GM20000 (cell line): ENCODE data around the gene ACTR5.

Experiments
- DNase-seq: peaks from one replicate; pipeline ENCODE4 v3.0.0; 2012; ENCODE audit warnings: low spot score
- TF ChIP-seq, protein P1 (sequence below): IDR thresholded peaks from 2 replicates; pipeline ENCODE4 v1.5.1; 2012; ENCODE audit warnings: mild to moderate bottlenecking, control low read depth; ENCODE audit errors: extremely low read depth, missing control alignments

Gene ACTR5

DNA sequence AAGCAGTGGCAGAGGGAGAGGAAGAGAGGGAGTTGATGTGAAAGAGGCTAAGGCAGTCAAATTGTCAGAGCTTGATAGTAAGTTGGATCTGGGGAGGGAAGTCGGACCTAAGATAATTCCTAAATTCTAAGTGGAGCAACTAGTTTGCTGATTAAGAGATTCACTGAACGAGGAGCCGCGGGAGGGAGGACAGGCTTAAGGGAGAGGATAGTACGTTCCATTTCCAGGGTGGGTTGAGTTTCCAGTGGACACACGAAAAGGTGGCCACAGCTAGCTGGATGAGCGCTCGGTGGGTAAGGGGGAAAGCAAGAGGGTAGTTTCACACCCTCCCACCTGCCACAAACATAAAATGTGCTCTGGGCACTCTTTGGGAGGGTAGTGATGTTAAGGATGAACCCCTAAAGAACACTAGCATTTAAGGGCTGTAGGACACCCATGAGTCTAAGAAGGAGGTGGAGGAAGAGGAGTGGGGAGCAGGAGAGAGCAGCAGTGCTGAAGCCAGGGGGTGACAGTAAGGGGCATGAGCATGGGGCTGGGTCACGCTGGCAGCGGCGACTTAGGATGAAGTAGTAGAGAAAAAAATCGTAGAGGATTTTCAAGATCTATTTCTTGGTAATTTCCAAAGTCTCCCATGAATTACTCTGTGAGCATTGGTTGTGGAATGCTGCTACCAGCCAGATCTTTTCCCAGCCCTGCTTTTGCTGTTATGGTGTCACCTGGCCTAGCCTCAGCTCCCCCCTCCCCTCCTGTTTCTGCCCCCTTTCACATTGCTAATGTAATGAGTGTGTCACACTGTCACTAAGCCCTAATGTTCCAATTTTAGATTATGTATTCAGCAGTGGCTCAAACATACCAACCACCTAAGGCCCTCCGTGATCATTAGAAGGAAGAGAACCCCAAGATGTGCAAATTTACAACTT lies 21.4 kb downstream of the ACTR5 start:
- DNase-seq = no peak

GRCh38 chr20:38770546-38770945 lies 22.3 kb downstream of the ACTR5 start:
- DNase-seq = no peak
- TF ChIP-seq, protein P1, sequence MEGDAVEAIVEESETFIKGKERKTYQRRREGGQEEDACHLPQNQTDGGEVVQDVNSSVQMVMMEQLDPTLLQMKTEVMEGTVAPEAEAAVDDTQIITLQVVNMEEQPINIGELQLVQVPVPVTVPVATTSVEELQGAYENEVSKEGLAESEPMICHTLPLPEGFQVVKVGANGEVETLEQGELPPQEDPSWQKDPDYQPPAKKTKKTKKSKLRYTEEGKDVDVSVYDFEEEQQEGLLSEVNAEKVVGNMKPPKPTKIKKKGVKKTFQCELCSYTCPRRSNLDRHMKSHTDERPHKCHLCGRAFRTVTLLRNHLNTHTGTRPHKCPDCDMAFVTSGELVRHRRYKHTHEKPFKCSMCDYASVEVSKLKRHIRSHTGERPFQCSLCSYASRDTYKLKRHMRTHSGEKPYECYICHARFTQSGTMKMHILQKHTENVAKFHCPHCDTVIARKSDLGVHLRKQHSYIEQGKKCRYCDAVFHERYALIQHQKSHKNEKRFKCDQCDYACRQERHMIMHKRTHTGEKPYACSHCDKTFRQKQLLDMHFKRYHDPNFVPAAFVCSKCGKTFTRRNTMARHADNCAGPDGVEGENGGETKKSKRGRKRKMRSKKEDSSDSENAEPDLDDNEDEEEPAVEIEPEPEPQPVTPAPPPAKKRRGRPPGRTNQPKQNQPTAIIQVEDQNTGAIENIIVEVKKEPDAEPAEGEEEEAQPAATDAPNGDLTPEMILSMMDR = no peak

More for the DNA sequence above, 21.4 kb downstream of the ACTR5 start:
- TF ChIP-seq, protein P1 = no peak

GRCh38 chr20:38770970-38771369 lies 22.7 kb downstream of the ACTR5 start:
- TF ChIP-seq, protein P1 = no peak
- DNase-seq = no peak

DNA sequence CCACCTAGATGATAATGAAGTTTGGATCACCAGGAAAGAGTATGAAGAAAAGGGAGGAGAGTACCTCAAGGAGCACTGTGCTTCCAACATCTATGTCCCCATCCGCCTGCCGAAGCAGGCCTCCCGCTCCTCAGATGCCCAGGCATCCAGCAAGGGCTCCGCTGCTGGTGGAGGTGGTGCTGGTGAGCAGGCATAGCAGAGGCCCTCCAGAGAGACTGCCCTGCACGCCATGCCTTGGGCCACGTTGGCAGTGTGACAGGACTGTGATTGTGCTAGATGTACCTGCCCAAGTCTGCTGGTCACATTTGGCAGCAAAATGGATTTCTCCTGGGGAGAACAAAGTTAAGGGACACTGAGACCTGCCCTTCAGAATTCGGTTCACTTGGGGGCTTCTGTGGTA lies 23.4 kb downstream of the ACTR5 start:
- no peak for DNase-seq
- TF ChIP-seq, protein P1 = no peak

GRCh38 chr20:38774167-38774566 lies 25.9 kb downstream of the ACTR5 start:
- TF ChIP-seq, protein P1 = no peak
- no peak for DNase-seq

DNA sequence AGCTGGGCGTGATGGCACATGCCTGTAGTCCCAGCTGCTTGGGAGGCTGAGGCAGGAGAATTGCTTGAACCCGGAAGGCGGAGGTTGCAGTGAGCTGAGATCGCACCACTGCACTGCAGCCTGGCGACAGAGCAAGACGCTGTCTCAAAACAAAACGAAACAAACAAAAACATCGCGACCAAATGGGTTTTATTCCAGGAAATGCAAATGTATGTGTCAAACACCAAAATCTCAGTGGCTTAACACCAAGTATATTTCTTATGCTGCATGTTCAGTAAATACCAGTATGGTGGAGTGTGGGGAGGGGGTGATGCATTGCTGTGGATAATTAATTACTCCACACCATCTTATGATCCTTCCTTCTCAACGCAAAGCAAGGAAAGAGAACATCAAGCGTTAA lies 28.1 kb downstream of the ACTR5 start:
- TF ChIP-seq, protein P1 = no peak
- DNase-seq = no peak

GRCh38 chr20:38779247-38780097 lies 31.2 kb downstream of the ACTR5 start:
- DNase-seq = no peak
- TF ChIP-seq, protein P1 = no peak
